A549 treated with Hydrocortisone at 1 μM for 4 hours (cell line): ENCODE data around the gene IL15. TPM values are rescaled to one million over a fixed set of nuclear protein-coding genes. Genes with fewer than 3 reads are reported as not detected.

Experiments
- total RNA-seq: library from RNA; stranded (reverse); fragments of 200-300 nt; extraction: Qiagen RNA extraction; gene quantifications from 5 replicates; pipeline ENCODE4 v1.2.3, GENCODE V29; 2022

Gene IL15, protein sequence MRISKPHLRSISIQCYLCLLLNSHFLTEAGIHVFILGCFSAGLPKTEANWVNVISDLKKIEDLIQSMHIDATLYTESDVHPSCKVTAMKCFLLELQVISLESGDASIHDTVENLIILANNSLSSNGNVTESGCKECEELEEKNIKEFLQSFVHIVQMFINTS
- total RNA-seq = 11.6 to 15.4 TPM (median 13.9 TPM) in 5 replicates

GRCh38 chr4:141636082-141636770 lies at the start of gene IL15:
TSS of gene IL15 (plus strand) at chr4:141636583. CDS start at chr4:141719465, 82,882 bp downstream.

